ENCODE results near the gene SLC5A2.

SLC5A2 gene

DNA sequence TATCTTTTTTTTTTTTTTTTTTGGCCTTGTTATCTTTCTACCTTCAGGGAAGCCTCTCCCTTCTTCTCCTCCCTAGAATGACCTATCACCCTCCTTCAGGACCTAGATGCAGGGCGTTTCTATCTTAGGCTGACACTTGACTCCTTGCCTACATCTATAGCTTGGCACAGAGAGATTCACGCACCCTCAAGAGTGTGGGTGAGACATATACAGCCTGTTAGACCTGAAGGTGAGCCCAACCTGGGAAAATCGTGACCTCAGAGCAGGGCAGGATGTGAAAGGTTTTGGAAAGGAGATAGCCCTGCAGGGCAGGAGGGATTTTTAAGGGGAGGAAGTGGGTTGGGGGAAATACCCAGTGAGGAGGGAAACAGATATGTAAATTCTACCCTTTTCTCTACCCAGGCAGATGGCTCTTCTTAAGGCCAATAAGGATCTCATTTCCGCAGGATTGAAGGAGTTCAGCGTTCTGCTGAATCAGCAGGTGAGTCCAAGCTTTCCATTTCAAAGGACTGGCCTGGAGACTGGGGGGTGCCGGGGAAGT is 44.9 kb downstream of the SLC5A2 start, which contains the start of gene AHSP:
AHSP (plus strand) TSS at position 167 of the 541 bp plus-strand sequence; CDS start at position 407, 240 bp downstream.
- H3K9me3 ChIP-seq (ENCODE audit: control insufficient read depth in 1 of 2, low read length in 2 of 2): no peaks in the 10 kb centered on the region
- peaks cover 0 to 4% of the 10 kb centered on the region in 2 donors for H3K4me1 ChIP-seq (ENCODE audit: control insufficient read depth in 1 of 2, insufficient read depth in 2 of 2, low read length in 2 of 2)
- peaks cover 21% of the 10 kb centered on the region for H3K27me3 ChIP-seq (ENCODE audit: low read depth, low read length)
- H3K36me3 ChIP-seq (ENCODE audit: control insufficient read depth in 1 of 2, insufficient read depth in 2 of 2, low read length in 2 of 2): no peaks in the 10 kb centered on the region
- H3K4me3 ChIP-seq (ENCODE audit: low read depth in 1 of 2, low read length in 2 of 2): peak within 1 kb of the TSS in 1 of 2 donors; percentile 62
- H3K27ac ChIP-seq (ENCODE audit: low read length): no peak within 1 kb of the TSS

- H3K4me1 ChIP-seq (ENCODE audit: control insufficient read depth in 1 of 2, insufficient read depth in 2 of 2, low read length in 2 of 2): peaks cover 0 to 4% of the 10 kb centered on the region in 2 donors
- peak overlapping the region; percentile 46 to 62 for H3K4me3 ChIP-seq (ENCODE audit: low read depth in 1 of 2, low read length in 2 of 2)
- no peaks in the 10 kb centered on the region for H3K9me3 ChIP-seq (ENCODE audit: control insufficient read depth in 1 of 2, low read length in 2 of 2)
- no peak overlapping the region for H3K27ac ChIP-seq (ENCODE audit: low read length)
- H3K27me3 ChIP-seq (ENCODE audit: low read depth, low read length): peaks cover 21% of the 10 kb centered on the region
- no peaks in the 10 kb centered on the region for H3K36me3 ChIP-seq (ENCODE audit: control insufficient read depth in 1 of 2, insufficient read depth in 2 of 2, low read length in 2 of 2)
Observed at GRCh38 chr16:31528523-31529107, 45.7 kb downstream of the SLC5A2 start.

- no peaks in the 10 kb centered on the region for H3K36me3 ChIP-seq (ENCODE audit: control insufficient read depth in 1 of 2, insufficient read depth in 2 of 2, low read length in 2 of 2)
- H3K4me1 ChIP-seq (ENCODE audit: control insufficient read depth in 1 of 2, insufficient read depth in 2 of 2, low read length in 2 of 2): peaks cover 0 to 4% of the 10 kb centered on the region in 2 donors
- peaks cover 21% of the 10 kb centered on the region for H3K27me3 ChIP-seq (ENCODE audit: low read depth, low read length)
- H3K27ac ChIP-seq (ENCODE audit: low read length): no peak overlapping the region
- H3K4me3 ChIP-seq (ENCODE audit: low read depth in 1 of 2, low read length in 2 of 2): peak overlapping the region; percentile 46 to 62
- no peaks in the 10 kb centered on the region for H3K9me3 ChIP-seq (ENCODE audit: control insufficient read depth in 1 of 2, low read length in 2 of 2)
Observed at GRCh38 chr16:31529108-31529936, 46.4 kb downstream of the SLC5A2 start.

DNA sequence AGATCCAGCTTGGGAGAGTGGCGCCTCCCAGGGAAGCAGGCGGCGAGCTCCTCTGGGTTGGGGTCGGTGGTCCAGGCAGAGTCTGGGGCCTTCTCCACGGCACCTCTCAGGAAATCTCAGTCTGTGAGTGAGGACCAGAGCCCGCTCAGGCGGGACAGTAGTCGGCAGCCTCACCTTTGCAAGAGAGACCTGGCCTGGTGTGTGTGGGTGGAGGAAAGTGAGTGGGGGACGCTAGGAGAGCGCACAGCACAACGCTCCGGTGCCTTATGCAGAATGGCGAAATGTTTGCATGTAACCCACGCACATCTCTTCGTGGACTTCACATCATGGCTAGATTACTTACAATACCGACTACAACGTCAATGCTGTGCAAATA is 47.0 kb downstream of the SLC5A2 start:
- Histone ChIP-seq H3K4me1 (ENCODE audit: control insufficient read depth in 1 of 2, insufficient read depth in 2 of 2, low read length in 2 of 2) (peaks cover 0 to 4% of the 10 kb centered on the region in 2 donors), H3K27ac (ENCODE audit: low read length) (no peak overlapping the region), H3K27me3 (ENCODE audit: low read depth, low read length) (peaks cover 21% of the 10 kb centered on the region), H3K9me3 (ENCODE audit: control insufficient read depth in 1 of 2, low read length in 2 of 2) (no peaks in the 10 kb centered on the region), H3K36me3 (ENCODE audit: control insufficient read depth in 1 of 2, insufficient read depth in 2 of 2, low read length in 2 of 2) (no peaks in the 10 kb centered on the region), H3K4me3 (ENCODE audit: low read depth in 1 of 2, low read length in 2 of 2) (peak overlapping the region in 1 of 2 donors; percentile 62)

- peaks cover 0 to 4% of the 10 kb centered on the region in 2 donors for H3K4me1 ChIP-seq (ENCODE audit: control insufficient read depth in 1 of 2, insufficient read depth in 2 of 2, low read length in 2 of 2)
- H3K27ac ChIP-seq (ENCODE audit: low read length): no peak overlapping the region
- H3K27me3 ChIP-seq (ENCODE audit: low read depth, low read length): peaks cover 21% of the 10 kb centered on the region
- no peak overlapping the region for H3K4me3 ChIP-seq (ENCODE audit: low read depth in 1 of 2, low read length in 2 of 2)
- no peaks in the 10 kb centered on the region for H3K9me3 ChIP-seq (ENCODE audit: control insufficient read depth in 1 of 2, low read length in 2 of 2)
- H3K36me3 ChIP-seq (ENCODE audit: control insufficient read depth in 1 of 2, insufficient read depth in 2 of 2, low read length in 2 of 2): no peaks in the 10 kb centered on the region
Observed at GRCh38 chr16:31530405-31530804, 47.5 kb downstream of the SLC5A2 start.

- Histone ChIP-seq H3K4me3 (ENCODE audit: low read depth in 1 of 2, low read length in 2 of 2) (no peak overlapping the region), H3K36me3 (ENCODE audit: control insufficient read depth in 1 of 2, insufficient read depth in 2 of 2, low read length in 2 of 2) (no peaks in the 10 kb centered on the region), H3K27me3 (ENCODE audit: low read depth, low read length) (peaks cover 21% of the 10 kb centered on the region), H3K27ac (ENCODE audit: low read length) (no peak overlapping the region), H3K4me1 (ENCODE audit: control insufficient read depth in 1 of 2, insufficient read depth in 2 of 2, low read length in 2 of 2) (peaks cover 0 to 4% of the 10 kb centered on the region in 2 donors), H3K9me3 (ENCODE audit: control insufficient read depth in 1 of 2, low read length in 2 of 2) (no peaks in the 10 kb centered on the region)
Observed at GRCh38 chr16:31531096-31531495, 48.2 kb downstream of the SLC5A2 start.

DNA sequence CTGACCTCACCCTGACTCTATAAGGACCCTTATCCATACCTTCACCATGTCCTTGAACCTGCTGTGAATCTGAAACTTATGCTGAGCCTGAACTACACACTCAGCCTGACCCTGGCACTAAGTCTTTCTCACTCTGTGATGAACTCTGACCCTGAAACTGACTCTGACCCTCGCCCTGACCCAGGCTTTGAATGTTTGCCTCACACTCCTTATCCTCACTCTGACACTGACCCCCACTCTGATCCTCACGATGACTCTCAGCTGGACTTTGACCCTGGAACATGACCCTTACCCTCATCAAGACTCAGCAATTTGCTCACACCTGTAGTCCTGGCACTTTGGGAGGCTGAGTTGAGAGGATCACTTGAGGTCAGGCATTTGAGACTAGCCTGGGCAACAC is 49.2 kb downstream of the SLC5A2 start:
- Histone ChIP-seq H3K27ac (ENCODE audit: low read length) (no peak overlapping the region), H3K27me3 (ENCODE audit: low read depth, low read length) (peaks cover 23% of the 10 kb centered on the region), H3K36me3 (ENCODE audit: control insufficient read depth in 1 of 2, insufficient read depth in 2 of 2, low read length in 2 of 2) (no peaks in the 10 kb centered on the region)

GRCh38 chr16:31532896-31533295 is 50.0 kb downstream of the SLC5A2 start:
- Histone ChIP-seq H3K4me3 (ENCODE audit: low read depth in 1 of 2, low read length in 2 of 2) (no peak overlapping the region), H3K27me3 (ENCODE audit: low read depth, low read length) (peaks cover 28% of the 10 kb centered on the region), H3K9me3 (ENCODE audit: control insufficient read depth in 1 of 2, low read length in 2 of 2) (no peaks in the 10 kb centered on the region), H3K36me3 (ENCODE audit: control insufficient read depth in 1 of 2, insufficient read depth in 2 of 2, low read length in 2 of 2) (no peaks in the 10 kb centered on the region), H3K27ac (ENCODE audit: low read length) (no peak overlapping the region), H3K4me1 (ENCODE audit: control insufficient read depth in 1 of 2, insufficient read depth in 2 of 2, low read length in 2 of 2) (peaks cover 0 to 12% of the 10 kb centered on the region in 2 donors)

More for the DNA sequence above, 49.2 kb downstream of the SLC5A2 start:
- Histone ChIP-seq H3K4me3 (ENCODE audit: low read depth in 1 of 2, low read length in 2 of 2) (no peak overlapping the region), H3K9me3 (ENCODE audit: control insufficient read depth in 1 of 2, low read length in 2 of 2) (no peaks in the 10 kb centered on the region), H3K4me1 (ENCODE audit: control insufficient read depth in 1 of 2, insufficient read depth in 2 of 2, low read length in 2 of 2) (peaks cover 0 to 4% of the 10 kb centered on the region in 2 donors)

DNA sequence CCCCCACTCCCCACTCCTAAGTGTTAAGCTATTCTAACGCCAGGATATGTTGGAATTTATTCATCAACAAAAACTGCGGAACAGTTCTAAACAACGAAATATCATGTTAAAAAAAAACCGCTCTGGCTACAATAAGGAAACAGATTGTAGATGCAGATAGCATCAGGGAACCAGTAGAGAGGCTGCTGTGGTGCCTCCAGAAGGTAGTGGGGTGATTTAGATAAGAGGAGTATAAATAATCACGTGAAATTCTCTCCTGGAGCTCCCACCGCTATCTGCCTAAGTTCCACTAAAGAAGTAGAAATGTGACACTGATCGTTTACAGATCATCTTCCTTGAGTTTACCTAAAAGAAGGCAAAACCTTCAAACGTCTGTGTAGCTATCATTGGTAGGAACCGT is 52.8 kb downstream of the SLC5A2 start:
- H3K9me3 ChIP-seq (ENCODE audit: control insufficient read depth in 1 of 2, low read length in 2 of 2): no peaks in the 10 kb centered on the region
- no peak overlapping the region for H3K27ac ChIP-seq (ENCODE audit: low read length)
- H3K27me3 ChIP-seq (ENCODE audit: low read depth, low read length): peaks cover 17% of the 10 kb centered on the region
- no peak overlapping the region for H3K4me3 ChIP-seq (ENCODE audit: low read depth in 1 of 2, low read length in 2 of 2)
- no peaks in the 10 kb centered on the region for H3K36me3 ChIP-seq (ENCODE audit: control insufficient read depth in 1 of 2, insufficient read depth in 2 of 2, low read length in 2 of 2)
- H3K4me1 ChIP-seq (ENCODE audit: control insufficient read depth in 1 of 2, insufficient read depth in 2 of 2, low read length in 2 of 2): peaks cover 0 to 7% of the 10 kb centered on the region in 2 donors

GRCh38 chr16:31536804-31537361 is 54.0 kb downstream of the SLC5A2 start:
- Histone ChIP-seq H3K27me3 (ENCODE audit: low read depth, low read length) (peaks cover 8% of the 10 kb centered on the region), H3K9me3 (ENCODE audit: control insufficient read depth in 1 of 2, low read length in 2 of 2) (no peaks in the 10 kb centered on the region), H3K27ac (ENCODE audit: low read length) (no peak overlapping the region), H3K4me3 (ENCODE audit: low read depth in 1 of 2, low read length in 2 of 2) (peak overlapping the region in 1 of 2 donors; percentile 49), H3K4me1 (ENCODE audit: control insufficient read depth in 1 of 2, insufficient read depth in 2 of 2, low read length in 2 of 2) (peaks cover 0 to 7% of the 10 kb centered on the region in 2 donors), H3K36me3 (ENCODE audit: control insufficient read depth in 1 of 2, insufficient read depth in 2 of 2, low read length in 2 of 2) (no peaks in the 10 kb centered on the region)
